Activated T-cell treated with anti-CD3 and anti-CD28 coated beads, Interleukin-2, amount 50 U/mL, for 24 hours (primary cell): Measurements from ENCODE around the gene TUBGCP3.

Source experiments
- DNase-seq: peaks from one replicate; pipeline ENCODE4 v3.0.0-alpha.2; 2020
- H3K27ac Mint-ChIP-seq: 2 replicates; pipeline ENCODE4 v1.8.0; 2020; ENCODE audit warnings: mild to moderate bottlenecking, mixed read lengths
- H3K27me3 Mint-ChIP-seq: 2 replicates; pipeline ENCODE4 v1.8.0; 2020; ENCODE audit warnings: mixed read lengths
- H3K36me3 Mint-ChIP-seq: 2 replicates; pipeline ENCODE4 v1.8.0; 2020; ENCODE audit warnings: low read depth, mixed read lengths
- H3K4me1 Mint-ChIP-seq: 2 replicates; pipeline ENCODE4 v1.8.0; 2020; ENCODE audit warnings: low read depth, mixed read lengths
- H3K4me3 Mint-ChIP-seq: 2 replicates; pipeline ENCODE4 v1.8.0; 2020; ENCODE audit warnings: mild to moderate bottlenecking, moderate library complexity, mixed read lengths
- H3K9me3 Mint-ChIP-seq: 2 replicates; pipeline ENCODE4 v1.8.0; 2020; ENCODE audit warnings: mixed read lengths

The TUBGCP3 gene

GRCh38 chr13:112545856-112546255, 42.1 kb downstream of the TUBGCP3 start:
- Mint-ChIP-seq H3K27ac (no peak overlapping the region), H3K4me1 (no peaks in the 10 kb centered on the region), H3K27me3 (no peaks in the 10 kb centered on the region), H3K36me3 (peaks cover 86% of the 10 kb centered on the region), H3K9me3 (no peaks in the 10 kb centered on the region), H3K4me3 (no peak overlapping the region)
- DNase-seq = no peak

DNA sequence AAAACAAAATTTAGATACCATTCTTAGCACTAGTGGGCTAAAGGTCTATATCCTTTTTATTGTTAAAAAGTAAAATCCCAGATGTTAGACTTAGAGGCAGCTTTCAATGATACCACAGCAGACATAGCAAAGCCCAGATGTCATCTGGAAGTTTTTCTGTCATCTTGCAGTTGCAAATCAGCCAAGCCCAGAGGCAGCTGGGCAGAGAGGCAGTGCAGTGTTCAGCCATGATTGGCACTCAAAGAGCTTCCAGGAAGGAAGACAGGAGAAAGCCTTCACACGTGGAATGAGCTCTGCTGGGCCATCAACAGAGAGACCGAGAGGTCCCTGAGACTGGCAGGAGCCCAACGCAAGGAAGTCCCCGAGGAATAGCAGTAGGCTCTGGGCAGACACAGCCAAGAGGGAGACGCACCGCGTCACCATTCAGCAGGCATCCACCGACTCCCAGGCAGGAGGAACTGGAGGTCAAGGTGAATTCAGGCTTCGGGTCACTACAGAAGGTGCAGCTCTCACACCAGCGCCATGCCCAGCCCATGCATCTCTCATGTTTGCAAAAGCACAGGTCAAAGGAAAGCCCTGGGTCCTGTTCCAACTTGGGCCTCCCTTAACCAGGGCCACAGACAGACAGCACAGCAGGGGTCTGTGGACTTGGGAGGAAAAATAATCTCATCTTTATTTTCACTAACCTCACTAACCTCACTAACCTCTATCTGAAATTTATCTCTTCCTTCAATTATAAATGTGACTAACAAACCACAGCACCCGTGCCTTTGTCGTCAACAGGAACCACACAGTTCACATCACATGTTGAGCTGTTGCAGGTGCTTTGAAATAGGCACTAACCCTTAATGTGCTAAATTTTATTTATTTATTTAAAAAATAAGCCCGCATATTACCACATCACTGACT, 54.9 kb downstream of the TUBGCP3 start:
- no peaks in the 10 kb centered on the region for H3K27me3 Mint-ChIP-seq
- no peak overlapping the region for H3K4me3 Mint-ChIP-seq
- H3K9me3 Mint-ChIP-seq = no peaks in the 10 kb centered on the region
- peaks cover 19% of the 10 kb centered on the region for H3K4me1 Mint-ChIP-seq
- DNase-seq = no peak
- H3K27ac Mint-ChIP-seq = no peak overlapping the region
- H3K36me3 Mint-ChIP-seq = peaks cover 44% of the 10 kb centered on the region

DNA sequence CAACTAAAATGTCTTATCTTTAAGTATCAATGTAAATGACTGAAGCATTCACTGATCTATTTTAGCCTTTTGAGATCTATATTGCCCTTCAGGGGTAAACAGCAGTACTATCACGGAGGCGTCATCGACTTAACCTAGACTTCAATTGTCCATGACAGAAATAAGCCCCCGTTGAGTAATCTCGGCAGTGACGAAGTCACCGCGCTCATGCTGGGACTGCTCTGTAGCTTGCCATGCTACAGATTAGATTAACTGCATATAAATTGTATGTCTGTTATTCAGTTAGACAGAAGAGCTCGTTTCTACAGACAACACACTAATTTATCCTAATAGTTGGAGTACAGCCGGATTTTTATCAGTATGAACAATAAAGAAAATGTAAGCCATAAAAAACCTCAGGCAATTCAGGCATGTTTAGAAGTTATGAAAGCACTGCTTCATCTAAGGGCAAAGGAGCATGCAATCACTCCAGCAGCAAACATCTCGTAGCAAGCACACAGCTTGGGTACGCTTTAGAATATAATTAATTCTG, 56.6 kb downstream of the TUBGCP3 start:
- H3K4me1 Mint-ChIP-seq = peaks cover 19% of the 10 kb centered on the region

GRCh38 chr13:112530861-112531260, 57.1 kb downstream of the TUBGCP3 start:
- no peaks in the 10 kb centered on the region for H3K27me3 Mint-ChIP-seq
- H3K36me3 Mint-ChIP-seq = peaks cover 27% of the 10 kb centered on the region
- H3K4me1 Mint-ChIP-seq = peaks cover 19% of the 10 kb centered on the region
- H3K4me3 Mint-ChIP-seq = no peak overlapping the region
- H3K9me3 Mint-ChIP-seq = no peaks in the 10 kb centered on the region
- no peak overlapping the region for H3K27ac Mint-ChIP-seq
- no peak for DNase-seq

More for the DNA sequence above, 56.6 kb downstream of the TUBGCP3 start:
- Mint-ChIP-seq H3K27me3 (no peaks in the 10 kb centered on the region), H3K36me3 (peaks cover 31% of the 10 kb centered on the region), H3K4me3 (no peak overlapping the region), H3K9me3 (no peaks in the 10 kb centered on the region), H3K27ac (no peak overlapping the region)
- DNase-seq = no peak

GRCh38 chr13:112529216-112529615, 58.7 kb downstream of the TUBGCP3 start:
- Mint-ChIP-seq H3K27ac (no peak overlapping the region), H3K4me1 (peaks cover 9% of the 10 kb centered on the region), H3K27me3 (no peaks in the 10 kb centered on the region), H3K4me3 (no peak overlapping the region), H3K36me3 (peaks cover 23% of the 10 kb centered on the region), H3K9me3 (no peaks in the 10 kb centered on the region)
- DNase-seq = no peak

DNA sequence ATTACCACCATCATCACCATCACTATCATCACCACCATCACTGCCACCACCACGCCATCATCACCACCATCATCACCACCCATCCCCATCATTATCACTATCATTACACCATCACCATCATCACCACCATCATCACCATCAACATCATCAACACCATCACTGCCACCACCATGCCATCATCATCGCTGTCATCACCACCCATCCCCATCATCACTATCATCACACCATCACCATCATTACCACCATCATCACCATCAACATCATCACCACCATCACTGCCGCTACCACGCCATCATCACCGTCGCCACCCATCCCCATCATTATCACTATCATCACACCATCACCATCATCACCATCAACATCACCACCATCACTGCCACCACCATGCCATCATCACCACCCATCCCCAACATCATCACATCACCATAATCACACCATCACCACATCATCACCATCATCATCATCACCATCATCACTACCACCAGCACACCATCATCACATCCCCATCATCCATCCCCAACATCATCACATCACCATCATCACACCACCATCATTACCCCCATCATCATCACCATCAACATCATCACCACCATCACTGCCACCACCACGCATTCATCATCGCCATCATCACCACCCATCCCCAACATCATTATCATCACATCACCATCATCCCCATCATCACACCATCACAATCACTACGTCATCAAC, 61.7 kb downstream of the TUBGCP3 start:
- DNase-seq = no peak
- H3K4me1 Mint-ChIP-seq = peaks cover 4% of the 10 kb centered on the region
- H3K27ac Mint-ChIP-seq = no peak overlapping the region
- peaks cover 28% of the 10 kb centered on the region for H3K36me3 Mint-ChIP-seq
- H3K9me3 Mint-ChIP-seq = no peaks in the 10 kb centered on the region
- H3K4me3 Mint-ChIP-seq = no peak overlapping the region
- H3K27me3 Mint-ChIP-seq = no peaks in the 10 kb centered on the region

GRCh38 chr13:112525356-112525945, 62.5 kb downstream of the TUBGCP3 start:
- Mint-ChIP-seq H3K4me3 (no peak overlapping the region), H3K36me3 (peaks cover 30% of the 10 kb centered on the region), H3K4me1 (peaks cover 4% of the 10 kb centered on the region), H3K27me3 (no peaks in the 10 kb centered on the region), H3K9me3 (no peaks in the 10 kb centered on the region), H3K27ac (no peak overlapping the region)
- DNase-seq = no peak

DNA sequence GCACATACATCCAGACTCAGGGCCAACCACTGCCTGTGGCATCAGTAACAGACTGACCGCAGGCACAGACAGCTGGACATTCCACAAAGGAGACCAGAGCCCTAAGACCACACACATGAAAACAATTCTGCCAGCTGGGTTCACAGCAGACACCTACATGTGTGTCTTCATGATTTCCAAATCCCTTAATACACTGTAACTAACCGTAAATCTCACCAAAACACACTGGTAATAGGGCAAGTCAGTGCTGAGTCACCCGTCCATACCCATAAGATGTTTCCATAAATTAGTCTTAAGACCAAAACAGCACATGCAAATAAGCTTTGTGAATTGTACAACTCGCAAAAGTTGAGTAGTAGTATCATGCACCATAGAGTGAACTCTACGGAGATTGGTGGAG, 65.4 kb downstream of the TUBGCP3 start:
- H3K4me1 Mint-ChIP-seq = peaks cover 4% of the 10 kb centered on the region
- H3K36me3 Mint-ChIP-seq = peaks cover 44% of the 10 kb centered on the region
- no peak overlapping the region for H3K4me3 Mint-ChIP-seq
- H3K27ac Mint-ChIP-seq = no peak overlapping the region
- no peaks in the 10 kb centered on the region for H3K27me3 Mint-ChIP-seq
- no peaks in the 10 kb centered on the region for H3K9me3 Mint-ChIP-seq
- no peak for DNase-seq

DNA sequence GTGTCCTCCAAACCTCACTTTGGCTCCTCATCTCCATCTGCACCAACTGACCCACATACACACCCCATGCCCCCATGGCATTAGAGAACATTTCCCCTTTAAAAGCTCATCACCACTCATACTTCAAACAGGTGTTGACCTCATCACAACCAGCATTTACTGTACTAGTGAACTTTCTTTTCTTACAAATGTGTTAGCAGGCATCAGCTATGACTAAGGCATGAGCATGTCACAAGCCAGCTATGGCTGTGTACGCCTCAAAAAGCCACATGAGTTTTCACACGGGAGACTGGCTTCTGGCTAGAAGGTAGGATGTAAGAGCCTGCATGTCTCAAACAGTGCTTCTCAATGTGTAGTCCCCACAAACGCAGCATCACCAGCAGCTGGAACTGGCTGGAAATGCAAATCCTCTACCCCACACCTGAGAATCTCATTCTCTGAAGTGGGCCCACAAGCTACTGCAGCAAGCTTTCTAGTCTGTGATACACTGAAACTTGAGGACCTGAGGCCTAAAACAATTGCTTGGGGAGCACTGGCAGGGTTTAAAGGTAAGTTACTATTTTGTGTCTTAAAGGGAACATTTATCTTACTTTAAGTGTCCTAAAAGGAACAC, 66.8 kb downstream of the TUBGCP3 start:
- H3K4me3 Mint-ChIP-seq = no peak overlapping the region
- H3K27ac Mint-ChIP-seq = no peak overlapping the region
- no peaks in the 10 kb centered on the region for H3K27me3 Mint-ChIP-seq
- peaks cover 56% of the 10 kb centered on the region for H3K36me3 Mint-ChIP-seq
- DNase-seq = no peak
- H3K4me1 Mint-ChIP-seq = peaks cover 4% of the 10 kb centered on the region
- H3K9me3 Mint-ChIP-seq = no peaks in the 10 kb centered on the region

DNA sequence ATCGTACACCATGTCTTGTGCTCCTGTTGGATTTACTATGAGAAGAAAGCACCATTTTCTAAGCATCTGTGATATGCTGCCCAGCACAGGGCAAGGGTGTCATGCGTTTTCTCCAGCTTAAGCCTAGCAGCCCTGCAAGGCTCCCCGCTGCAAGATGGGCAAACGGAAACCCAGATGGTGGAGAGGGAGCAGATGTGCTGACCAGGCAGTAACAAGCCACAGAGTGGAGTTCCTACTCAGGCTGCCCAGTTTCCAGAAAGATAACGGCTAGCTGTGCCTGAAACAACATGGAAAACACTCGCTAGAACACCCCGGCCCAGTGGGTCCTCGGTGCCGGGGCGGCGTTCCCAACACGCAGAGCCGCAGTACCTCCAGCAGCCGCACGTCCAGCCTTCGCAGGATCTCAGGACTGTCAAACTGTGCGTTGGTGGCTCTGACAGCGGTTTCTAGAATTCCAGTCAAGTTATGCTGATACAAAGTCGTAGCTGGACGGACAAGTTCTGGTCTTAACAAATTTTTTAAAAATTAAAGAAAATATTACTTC, 68.4 kb downstream of the TUBGCP3 start:
- H3K27me3 Mint-ChIP-seq = no peaks in the 10 kb centered on the region
- H3K4me1 Mint-ChIP-seq = peaks cover 4% of the 10 kb centered on the region
- no peaks in the 10 kb centered on the region for H3K9me3 Mint-ChIP-seq
- no peak overlapping the region for H3K27ac Mint-ChIP-seq
- no peak overlapping the region for H3K4me3 Mint-ChIP-seq
- no peak for DNase-seq
- H3K36me3 Mint-ChIP-seq = peaks cover 68% of the 10 kb centered on the region

DNA sequence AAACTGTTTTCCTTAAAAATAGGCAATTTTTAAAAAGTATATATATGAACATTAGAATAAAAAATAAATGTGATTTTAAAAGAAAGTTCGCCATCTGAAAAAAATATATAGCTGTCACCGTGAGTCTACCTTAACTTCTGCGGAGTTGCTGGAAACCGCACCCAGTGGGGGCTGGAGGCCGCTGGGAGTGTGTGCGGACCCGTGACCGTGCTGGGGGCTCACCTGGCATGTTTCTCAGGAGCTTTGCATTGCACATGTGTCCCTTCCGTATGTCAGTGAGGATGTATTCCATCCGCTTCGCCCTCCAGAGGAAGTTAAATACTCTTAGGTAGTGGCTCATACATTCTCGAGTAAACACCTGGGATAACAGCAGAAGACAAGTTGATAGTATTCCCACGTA, 71.7 kb downstream of the TUBGCP3 start:
- DNase-seq = no peak
- Mint-ChIP-seq H3K9me3 (no peaks in the 10 kb centered on the region), H3K36me3 (peaks cover 79% of the 10 kb centered on the region), H3K27me3 (no peaks in the 10 kb centered on the region), H3K4me1 (peaks cover 4% of the 10 kb centered on the region), H3K27ac (no peak overlapping the region), H3K4me3 (no peak overlapping the region)

- H3K27me3 Mint-ChIP-seq = no peaks in the 10 kb centered on the region
- H3K36me3 Mint-ChIP-seq = peaks cover 84% of the 10 kb centered on the region
- no peak for DNase-seq
- H3K4me3 Mint-ChIP-seq = no peak overlapping the region
- H3K9me3 Mint-ChIP-seq = no peaks in the 10 kb centered on the region
- peaks cover 12% of the 10 kb centered on the region for H3K4me1 Mint-ChIP-seq
- peak overlapping the region; percentile 19 for H3K27ac Mint-ChIP-seq
Measured at GRCh38 chr13:112513761-112514160, 74.2 kb downstream of the TUBGCP3 start.

DNA sequence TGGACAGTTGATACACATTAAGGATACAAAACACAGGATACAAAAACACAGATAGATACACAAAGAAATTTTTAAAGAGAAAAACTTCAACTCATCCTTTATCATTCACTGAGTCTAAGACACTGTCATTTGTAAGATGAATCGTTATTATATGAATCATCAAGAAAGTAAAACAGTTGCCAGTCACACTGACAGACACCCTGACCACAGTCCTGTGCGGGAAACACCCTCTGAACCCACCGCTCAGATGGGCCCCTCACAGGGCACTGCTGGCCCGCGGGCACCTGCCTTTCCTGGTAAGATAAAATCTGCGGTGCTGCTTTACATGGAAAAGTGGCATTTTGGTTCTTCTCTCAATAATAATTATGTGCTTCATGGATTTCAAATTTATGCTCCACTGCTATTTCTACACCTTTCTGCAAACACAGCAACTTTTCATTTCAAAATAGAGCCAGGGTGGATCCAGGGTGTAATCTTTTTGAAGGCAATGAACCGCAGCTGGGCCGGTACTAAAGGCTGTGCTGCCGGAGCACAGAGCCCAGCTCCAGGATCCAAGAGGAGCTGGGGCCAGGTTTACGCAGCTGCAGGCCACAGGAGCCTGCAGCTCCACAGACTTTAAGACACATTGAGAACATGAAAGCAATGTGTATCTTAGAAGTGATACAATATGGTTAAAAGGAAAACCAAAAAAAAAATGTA, 76.8 kb downstream of the TUBGCP3 start:
- Mint-ChIP-seq H3K4me3 (no peak overlapping the region), H3K4me1 (peaks cover 12% of the 10 kb centered on the region), H3K27me3 (no peaks in the 10 kb centered on the region), H3K36me3 (peaks cover 88% of the 10 kb centered on the region), H3K27ac (peak overlapping the region; percentile 79), H3K9me3 (no peaks in the 10 kb centered on the region)
- no peak for DNase-seq
